ENCODE results near the gene ILRUN. TPM values are rescaled to one million over a fixed set of nuclear protein-coding genes. Genes with fewer than 3 reads are reported as not detected.
"Not testable (repeated sequence)": the region's sequence is repeated elsewhere in the genome, so short reads cannot be mapped to it uniquely, and the experiment has no call there.

ILRUN gene
- total RNA-seq, 1 donor from 2014 or later = 90.3 TPM

DNA sequence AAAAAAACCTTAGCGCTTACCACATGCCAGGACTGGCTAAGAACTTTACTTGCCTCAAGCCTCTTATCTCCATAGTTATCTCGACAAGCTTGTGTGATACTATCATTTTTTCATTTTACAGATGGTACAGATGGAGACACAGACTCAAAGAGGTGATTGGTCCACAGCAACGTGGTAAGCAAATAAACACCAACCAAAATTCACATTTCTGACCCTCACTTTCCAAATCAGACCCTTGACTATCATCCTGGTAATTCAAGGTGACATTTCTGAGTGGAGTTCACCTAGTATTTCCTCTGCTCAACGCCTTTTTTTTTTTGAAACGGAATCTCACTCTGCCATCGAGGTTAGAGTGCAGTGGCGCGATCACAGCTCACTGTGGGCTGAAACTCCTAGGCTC lies 25.9 kb upstream of the ILRUN start:
- H3K4me3 ChIP-seq = no peak overlapping the region
- no peak overlapping the region for H3K27ac ChIP-seq
- H3K36me3 ChIP-seq = no peaks in the 10 kb centered on the region
- intact Hi-C loops (cut with DNase I) = no loop called here
- no peaks in the 10 kb centered on the region for H3K27me3 ChIP-seq (ENCODE audit: low read depth)
- DNase-seq (no peak), ATAC-seq (no peak)
- H3K4me1 ChIP-seq = peaks cover 8% of the 10 kb centered on the region
- H3K9me3 ChIP-seq = no peaks in the 10 kb centered on the region
- TF ChIP-seq CTCF (IDR thresholded peaks at IDR 0.05) = no peak

GRCh38 chr6:34720160-34720559 lies 23.6 kb upstream of the ILRUN start:
- H3K4me3 ChIP-seq; H3K4me1 ChIP-seq; H3K36me3 ChIP-seq; H3K9me3 ChIP-seq; H3K27me3 ChIP-seq (ENCODE audit: low read depth); intact Hi-C loops (cut with DNase I); DNase-seq: not testable (repeated sequence)
- peak overlapping the region; percentile 15 for H3K27ac ChIP-seq
- ATAC-seq = peak in 1 of 2 donors; percentile 35

DNA sequence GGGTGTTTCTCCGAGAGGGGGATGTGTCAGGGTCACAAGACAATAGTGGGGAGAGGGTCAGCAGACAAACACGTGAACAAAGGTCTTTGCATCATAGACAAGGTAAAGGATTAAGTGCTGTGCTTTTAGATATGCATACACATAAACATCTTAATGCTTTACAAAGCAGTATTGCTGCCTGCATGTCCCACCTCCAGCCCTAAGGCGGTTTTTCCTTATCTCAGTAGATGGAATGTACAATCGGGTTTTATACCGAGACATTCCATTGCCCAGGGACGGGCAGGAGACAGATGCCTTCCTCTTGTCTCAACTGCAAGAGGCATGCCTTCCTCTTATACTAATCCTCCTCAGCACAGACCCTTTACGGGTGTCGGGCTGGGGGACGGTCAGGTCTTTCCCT lies 23.1 kb upstream of the ILRUN start:
- ATAC-seq; H3K9me3 ChIP-seq; intact Hi-C loops (cut with DNase I); H3K4me1 ChIP-seq; H3K36me3 ChIP-seq; DNase-seq; H3K4me3 ChIP-seq; H3K27me3 ChIP-seq (ENCODE audit: low read depth): not testable (repeated sequence)
- H3K27ac ChIP-seq = peak overlapping the region; percentile 38

- TF ChIP-seq CTCF (IDR thresholded peaks at IDR 0.05) = no peak
- no peak for DNase-seq
- Histone ChIP-seq H3K4me3 (no peak overlapping the region), H3K4me1 (peaks cover 8% of the 10 kb centered on the region), H3K36me3 (no peaks in the 10 kb centered on the region), H3K27me3 (ENCODE audit: low read depth) (no peaks in the 10 kb centered on the region), H3K27ac (peak overlapping the region; percentile 38), H3K9me3 (no peaks in the 10 kb centered on the region)
- intact Hi-C loops (cut with DNase I) = no loop called here
- ATAC-seq = peak in 1 of 2 donors; percentile 55
Measured at GRCh38 chr6:34718976-34719375, 22.4 kb upstream of the ILRUN start.

DNA sequence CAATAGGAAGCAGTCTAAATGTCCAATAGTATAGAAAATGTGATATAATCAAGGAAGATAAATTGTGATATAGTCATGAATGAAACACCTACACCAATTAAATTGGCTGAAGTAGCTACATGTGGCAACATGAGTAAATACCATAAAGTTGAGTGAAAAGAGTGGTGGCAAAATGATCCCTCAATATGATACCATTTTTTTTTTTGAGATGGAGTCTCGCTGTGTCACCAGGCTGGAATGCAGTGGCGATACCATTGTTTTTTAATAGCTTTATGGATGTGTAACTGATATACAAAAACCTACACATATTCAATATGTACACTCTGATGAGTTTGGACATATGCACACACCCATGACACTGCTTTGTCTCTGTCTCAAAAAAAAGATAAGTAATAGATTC lies 20.9 kb upstream of the ILRUN start:
- DNase-seq (no peak), ATAC-seq (no peak)
- Histone ChIP-seq H3K9me3 (no peaks in the 10 kb centered on the region), H3K27ac (no peak overlapping the region), H3K27me3 (ENCODE audit: low read depth) (no peaks in the 10 kb centered on the region), H3K4me3 (no peak overlapping the region), H3K4me1 (peaks cover 8% of the 10 kb centered on the region), H3K36me3 (no peaks in the 10 kb centered on the region)
- intact Hi-C loops (cut with DNase I) = no loop called here
- no peak for TF ChIP-seq CTCF (IDR thresholded peaks at IDR 0.05)

- H3K27me3 ChIP-seq (ENCODE audit: low read depth) = no peaks in the 10 kb centered on the region
- TF ChIP-seq CTCF (IDR thresholded peaks at IDR 0.05) = no peak
- DNase-seq (no peak), ATAC-seq (no peak)
- no peaks in the 10 kb centered on the region for H3K36me3 ChIP-seq
- H3K4me3 ChIP-seq = no peak overlapping the region
- intact Hi-C loops (cut with DNase I) = no loop called here
- H3K9me3 ChIP-seq = no peaks in the 10 kb centered on the region
- no peak overlapping the region for H3K27ac ChIP-seq
- peaks cover 11% of the 10 kb centered on the region for H3K4me1 ChIP-seq
Measured at GRCh38 chr6:34714663-34715062, 18.1 kb upstream of the ILRUN start.

GRCh38 chr6:34712881-34713280 lies 16.3 kb upstream of the ILRUN start:
- ATAC-seq; intact Hi-C loops (cut with DNase I); H3K27me3 ChIP-seq (ENCODE audit: low read depth); H3K36me3 ChIP-seq; H3K4me1 ChIP-seq; H3K27ac ChIP-seq; H3K9me3 ChIP-seq; H3K4me3 ChIP-seq; DNase-seq: not testable (repeated sequence)
